GM12878 (cell line): ENCODE results near the gene ENTREP1. TPM values are rescaled to one million over a fixed set of nuclear protein-coding genes. Genes with fewer than 3 reads are reported as not detected.
"Not testable (repeated sequence)": the region's sequence is repeated elsewhere in the genome, so short reads cannot be mapped to it uniquely, and the experiment has no call there.

Experiments
- ATAC-seq: fragments of 200-7000 bp; cut with Tn5 transposase; 3 replicates; pipeline ENCODE4 v1.9.1; 2020; ENCODE audit warnings: mild to moderate bottlenecking, moderate library complexity
- BruUV-seq: library from RNA; stranded (reverse); fragments of 400-500 nt; replicated peaks from 2 replicates; lab custom pipeline; 2021; lab: Mats Ljungman, UMichigan
- CTCF ChIA-PET: fragments of 300-600 bp; sonication (Branson Sonifier 250); formaldehyde crosslinking; extraction: SDS; loops from one replicate; lab custom pipeline; 2021; ENCODE audit warnings: inconsistent platforms; lab: Yijun Ruan, JAX
- POLR2A ChIA-PET: fragments of 350-600 bp; formaldehyde crosslinking; extraction: SDS; loops from one replicate; lab custom pipeline; 2021; ENCODE audit warnings: inconsistent platforms; lab: Charles Lee
- RAD21 ChIA-PET: fragments of 300-600 bp; sonication (Branson Sonifier 250); formaldehyde crosslinking; loops from one replicate; lab custom pipeline; 2023; ENCODE audit warnings: antibody characterized with exemption; ENCODE audit not compliant: unreplicated experiment; lab: Charles Lee
- SMC1A ChIA-PET: fragments of 300-600 bp; sonication (Branson Sonifier 250); formaldehyde crosslinking; loops from one replicate; lab custom pipeline; 2023; ENCODE audit not compliant: unreplicated experiment, uncharacterized antibody; lab: Charles Lee
- DNase-seq: peaks from one replicate; pipeline ENCODE4 v3.0.0-alpha.2; 2011; ENCODE audit warnings: low read depth, low spot score
- FAIRE-seq: peaks from 3 replicates; lab custom pipeline; 2011; peaks lifted over from hg19 to GRCh38; lab: Jason Lieb, UNC
- H2AFZ ChIP-seq: 2 replicates; pipeline ENCODE4 v1.6.0; 2011; ENCODE audit warnings: low read depth, low read length, control low read depth; ENCODE audit not compliant: control insufficient read depth
- H3K27ac ChIP-seq: 2 replicates; pipeline ENCODE4 v1.5.1; 2011; ENCODE audit warnings: control low read depth; ENCODE audit not compliant: control insufficient read depth, insufficient read depth
- H3K27me3 ChIP-seq, 2 experiments: replicated peaks in 1 of 2; 2 replicates each; pipeline versions ENCODE4 v1.6.0 to v1.6.1; 2011; ENCODE audit warnings: low read length in 1 of 2; ENCODE audit not compliant: control insufficient read depth in 2 of 2, insufficient read depth in 2 of 2
- H3K36me3 ChIP-seq, 2 experiments: 2 replicates each; pipeline ENCODE4 v1.5.1; 2011; ENCODE audit warnings: low read length in 1 of 2; ENCODE audit not compliant: control insufficient read depth in 2 of 2, insufficient read depth in 2 of 2
- H3K4me1 ChIP-seq: 2 replicates; pipeline ENCODE4 v1.6.1; 2011; ENCODE audit warnings: mild to moderate bottlenecking, low read length, moderate library complexity, mixed read lengths; ENCODE audit not compliant: control insufficient read depth, insufficient read depth
- H3K4me2 ChIP-seq: 2 replicates; pipeline ENCODE4 v1.6.0; 2011; ENCODE audit warnings: control low read depth; ENCODE audit not compliant: control insufficient read depth, insufficient read depth
- H3K4me3 ChIP-seq: fragments of 200-600 bp; sonication (generic); 2 replicates; pipeline ENCODE4 v1.5.1; 2016
- H3K79me2 ChIP-seq: 2 replicates; pipeline ENCODE4 v1.6.0; 2011; ENCODE audit warnings: low read length; ENCODE audit not compliant: control insufficient read depth, insufficient read depth
- H3K9ac ChIP-seq: 2 replicates; pipeline ENCODE4 v1.8.0; 2011; ENCODE audit warnings: low read length, control low read depth, mixed read lengths; ENCODE audit not compliant: control insufficient read depth, insufficient read depth
- H3K9me3 ChIP-seq: replicated peaks from 3 replicates; pipeline ENCODE4 v1.5.1; 2011; ENCODE audit warnings: mild to moderate bottlenecking, low read length; ENCODE audit not compliant: control insufficient read depth, insufficient read depth
- H4K20me1 ChIP-seq: 2 replicates; pipeline ENCODE4 v1.6.0; 2011; ENCODE audit not compliant: control insufficient read depth, insufficient read depth
- WGBS: methylation state at CpG from one replicate; pipeline ENCODE4 v1.1.6; 2016; ENCODE audit warnings: low lambda C conversion rate; ENCODE audit not compliant: insufficient replicate concordance, insufficient coverage; ENCODE audit errors: missing lambda C conversion rate; 5-methylcytosine and 5-hydroxymethylcytosine counted together
- in situ Hi-C: fragments of 300-500 bp; cut with MboI; formaldehyde crosslinking; loops from 9 replicates; pipeline ENCODE4 v1.14.3; 2018; ENCODE audit warnings: mixed read lengths
- intact Hi-C: fragments of 100-400 bp; cut with micrococcal nuclease; formaldehyde crosslinking; loops from one replicate; pipeline ENCODE4 v1.14.2; 2022; ENCODE audit not compliant: unreplicated experiment
- polyA plus RNA-seq, 11 experiments: library from polyadenylated mRNA; depleted of rRNA in 4 of 11; unstranded in 6 of 11; stranded (reverse) in 5 of 11; fragments of >200 nt; fragmentation: Nextera tagmentation in 4 of 11; fragmentation: Illumina TruSeq in 1 of 11; extraction: Ambion mirVana in 4 of 11; extraction: Trizol in 1 of 11; gene quantifications; 1 replicate in 1 of 11; 2 replicates in 10 of 11; pipeline versions ENCODE4 v1.2.1 to v1.2.3, GENCODE V29; 2011 to 2016; ENCODE audit warnings: inconsistent platforms in 2 of 11, missing spikeins in 2 of 11, low read depth in 1 of 11
- total RNA-seq, 4 experiments: library from RNA; depleted of rRNA in 3 of 4; stranded (reverse); fragments of >200 nt in 3 of 4; fragmentation: Illumina TruSeq in 1 of 4; extraction: Trizol in 1 of 4; gene quantifications; 2 replicates each; pipeline versions ENCODE4 v1.2.1 to v1.2.3, GENCODE V29; 2013 to 2021

Gene ENTREP1
- total and polyA plus RNA-seq, 10 of the 15 experiments (the other 5 are each of a cell fraction or from before 2014, with no cell fraction given): not detected

- H3K79me2 ChIP-seq, H3K36me3 ChIP-seq, SMC1A ChIA-PET, H3K9ac ChIP-seq, BruUV-seq, H3K9me3 ChIP-seq, ATAC-seq, H3K4me2 ChIP-seq, H3K4me3 ChIP-seq, intact Hi-C loops, in situ Hi-C loops, H3K27ac ChIP-seq, H4K20me1 ChIP-seq, H2AFZ ChIP-seq, CTCF ChIA-PET, H3K27me3 ChIP-seq, DNase-seq, H3K4me1 ChIP-seq, RAD21 ChIA-PET, FAIRE-seq: not testable (repeated sequence)
- 26% methylated on average over 15 of the region's 15 CpGs for WGBS
- POLR2A ChIA-PET: interaction anchor here (0.6 kb wide), 1 partner anchor 59 kb away, joined by 3 read pairs; no protein-coding TSS in a partner anchor
These were observed 115.4 kb downstream of the ENTREP1 start for GRCh38 chr9:69440254-69440955.

Other genes with a start within 250 kb of the ENTREP1 start
- gene TJP2, start 150.9 kb upstream of the ENTREP1 start, total RNA-seq (2014; rRNA removed): 29.8 and 30.8 TPM in 2 replicates
- gene TJP2, start 150.9 kb upstream of the ENTREP1 start, total RNA-seq (2014; rRNA removed; fragmentation: Illumina TruSeq; extraction: Trizol): 29.0 and 30.1 TPM in 2 replicates
- gene TJP2, start 150.9 kb upstream of the ENTREP1 start, total RNA-seq (2021): 35.8 and 37.2 TPM in 2 replicates
- gene TJP2, start 150.9 kb upstream of the ENTREP1 start, polyA plus RNA-seq (2011; rRNA removed): 59.9 and 75.4 TPM in 2 replicates
- 29.6 and 36.6 TPM in 2 replicates for gene TJP2, start 150.9 kb upstream of the ENTREP1 start, polyA plus RNA-seq (2014; fragmentation: Illumina TruSeq; extraction: Trizol)
- 10 to 100 TPM in 1 of 2 experiments, 1 to 10 TPM in 1; 6.4 to 12.6 TPM for gene TJP2, start 150.9 kb upstream of the ENTREP1 start, polyA plus RNA-seq (2014; fragmentation: Nextera tagmentation; extraction: Ambion mirVana)
- 23.6 and 27.5 TPM in 2 replicates for gene TJP2, start 150.9 kb upstream of the ENTREP1 start, polyA plus RNA-seq (2014; rRNA removed)
- gene TJP2, start 150.9 kb upstream of the ENTREP1 start, polyA plus RNA-seq (2016; fragmentation: Nextera tagmentation; extraction: Ambion mirVana): 10 to 100 TPM; 34.3 to 37.8 TPM